MCF 10A (cell line): ENCODE results near the gene SELENOP. TPM values are rescaled to one million over a fixed set of nuclear protein-coding genes. Genes with fewer than 3 reads are reported as not detected.
"Not testable (repeated sequence)": the region's sequence is repeated elsewhere in the genome, so short reads cannot be mapped to it uniquely, and the experiment has no call there.

Experiments used
- BruUV-seq: library from RNA; stranded (reverse); fragments of 400-500 nt; replicated peaks from 2 replicates; lab custom pipeline; 2021; lab: Mats Ljungman, UMichigan
- CTCF ChIA-PET: fragments of 300-600 bp; sonication (Branson Sonifier 250); formaldehyde crosslinking; extraction: SDS; loops from one replicate; lab custom pipeline; 2021; ENCODE audit warnings: antibody characterized with exemption, inconsistent platforms; lab: Yijun Ruan, JAX
- POLR2A ChIA-PET: fragments of 300-600, 350-650 bp; sonication (Branson Sonifier 250); formaldehyde crosslinking; extraction: SDS; loops from one replicate; lab custom pipeline; 2020; ENCODE audit warnings: antibody characterized with exemption, inconsistent platforms; lab: Yijun Ruan, JAX
- DNase-seq: peaks from one replicate; pipeline ENCODE4 v3.0.0-alpha.2; 2018; ENCODE audit not compliant: unreplicated experiment
- H3K27ac Mint-ChIP-seq: one replicate; pipeline ENCODE4 v1.8.0; 2022; ENCODE audit warnings: mild to moderate bottlenecking, low read depth, mixed read lengths; ENCODE audit not compliant: unreplicated experiment
- H3K27me3 Mint-ChIP-seq: one replicate; pipeline ENCODE4 v1.8.0; 2022; ENCODE audit warnings: mixed read lengths; ENCODE audit not compliant: insufficient read depth, unreplicated experiment
- H3K36me3 Mint-ChIP-seq: one replicate; pipeline ENCODE4 v1.8.0; 2022; ENCODE audit warnings: mild to moderate bottlenecking, moderate library complexity, mixed read lengths; ENCODE audit not compliant: insufficient read depth, unreplicated experiment
- H3K4me1 Mint-ChIP-seq: one replicate; pipeline ENCODE4 v1.8.0; 2022; ENCODE audit warnings: mixed read lengths; ENCODE audit not compliant: insufficient read depth, unreplicated experiment
- H3K4me3 Mint-ChIP-seq: one replicate; pipeline ENCODE4 v1.8.0; 2022; ENCODE audit warnings: mild to moderate bottlenecking, moderate library complexity, mixed read lengths; ENCODE audit not compliant: unreplicated experiment
- H3K9me3 Mint-ChIP-seq: one replicate; pipeline ENCODE4 v1.8.0; 2022; ENCODE audit warnings: mixed read lengths; ENCODE audit not compliant: unreplicated experiment
- CTCF ChIP-seq: fragments of 200-600 bp; IDR thresholded peaks from one replicate; pipeline ENCODE4 v1.8.0; 2022; ENCODE audit warnings: antibody characterized with exemption, mild to moderate bottlenecking; ENCODE audit not compliant: unreplicated experiment
- intact Hi-C: fragments of 100-400 bp; cut with micrococcal nuclease; formaldehyde crosslinking; loops from 2 replicates; pipeline ENCODE4 v1.14.1; 2022
- total RNA-seq: library from RNA; stranded (reverse); gene quantifications from 2 replicates; pipeline ENCODE4 v1.2.3, GENCODE V29; 2022

SELENOP gene
- total RNA-seq, 1 experiment from 2014 or later = 8.3 TPM

DNA sequence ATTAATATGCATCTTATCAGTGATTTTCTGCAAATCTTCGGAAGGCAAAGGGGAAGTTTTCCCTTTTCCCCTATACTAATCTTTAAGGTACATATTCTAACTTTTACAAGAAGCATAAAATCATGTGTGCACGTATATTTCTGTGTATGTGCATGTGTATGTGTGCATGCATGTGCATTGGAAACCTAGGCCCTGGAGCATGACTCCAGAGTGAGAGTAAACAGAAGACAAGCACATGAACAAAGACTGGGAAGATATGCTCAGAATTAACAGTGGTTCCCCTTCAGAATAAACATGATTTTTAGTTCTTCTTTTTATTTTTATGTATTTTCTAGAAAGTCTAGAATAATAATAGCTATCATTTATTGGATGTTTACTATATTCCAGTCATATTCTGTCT is 10.9 kb upstream of the SELENOP start:
- H3K27me3 Mint-ChIP-seq = no peaks in the 10 kb centered on the region
- no peak for DNase-seq
- H3K27ac Mint-ChIP-seq = no peak overlapping the region
- ChIA-PET POLR2A (interaction anchor here (2.0 kb wide), 1 partner anchor 11 kb away, joined by 7 read pairs; the partner anchor contains the start of gene SELENOP), CTCF (no interaction called here)
- no peak for TF ChIP-seq CTCF
- no peaks in the 10 kb centered on the region for H3K36me3 Mint-ChIP-seq
- H3K4me3 Mint-ChIP-seq = no peak overlapping the region
- no TSS peak for BruUV-seq
- no peaks in the 10 kb centered on the region for H3K4me1 Mint-ChIP-seq
- intact Hi-C loops = no loop called here
- H3K9me3 Mint-ChIP-seq = no peaks in the 10 kb centered on the region

DNA sequence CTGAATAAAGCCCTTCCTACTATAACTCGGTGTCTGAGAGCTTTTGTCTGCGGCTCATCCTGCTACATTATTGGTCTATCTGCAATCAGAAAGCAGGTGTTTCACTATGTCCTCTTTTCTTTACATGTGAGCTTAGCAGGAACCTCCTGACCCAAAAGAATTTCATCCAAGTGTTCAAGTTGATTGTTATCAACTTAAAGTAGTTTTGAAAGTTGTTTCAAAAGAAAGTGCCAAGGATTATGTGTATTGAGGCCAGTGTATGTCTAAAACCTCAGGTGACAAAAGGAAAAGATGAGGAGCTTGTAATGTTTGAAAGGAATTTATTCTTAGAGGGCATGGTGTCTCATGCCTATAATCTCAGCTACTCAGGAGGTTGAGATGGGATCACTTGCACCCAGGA is 8.1 kb upstream of the SELENOP start:
- H3K27me3 Mint-ChIP-seq = no peaks in the 10 kb centered on the region
- H3K4me1 Mint-ChIP-seq = no peaks in the 10 kb centered on the region
- no peaks in the 10 kb centered on the region for H3K36me3 Mint-ChIP-seq
- DNase-seq = no peak
- no peak overlapping the region for H3K27ac Mint-ChIP-seq
- intact Hi-C loops = no loop called here
- no peak for TF ChIP-seq CTCF
- ChIA-PET POLR2A (interaction anchor here (0.5 to 0.6 kb wide), 2 partner anchors 223 to 327 kb away, joined by 3 read pairs; no protein-coding TSS in a partner anchor), CTCF (interaction anchor here (0.6 to 1.4 kb wide), 5 partner anchors 8 to 300 kb away, joined by 3 to 4 read pairs (median 3); partner anchors contain the start of gene SELENOP)
- H3K9me3 Mint-ChIP-seq = no peaks in the 10 kb centered on the region
- no TSS peak for BruUV-seq
- no peak overlapping the region for H3K4me3 Mint-ChIP-seq

GRCh38 chr5:42816546-42816945 is 4.9 kb upstream of the SELENOP start:
- intact Hi-C loops, POLR2A ChIA-PET, H3K27me3 Mint-ChIP-seq, H3K4me3 Mint-ChIP-seq, H3K27ac Mint-ChIP-seq, H3K9me3 Mint-ChIP-seq, DNase-seq, H3K4me1 Mint-ChIP-seq, BruUV-seq, H3K36me3 Mint-ChIP-seq: not testable (repeated sequence)
- CTCF ChIA-PET = interaction anchor here (0.6 to 0.7 kb wide), 2 partner anchors 961 to 1087 kb away, joined by 3 to 4 read pairs; no protein-coding TSS in a partner anchor

DNA sequence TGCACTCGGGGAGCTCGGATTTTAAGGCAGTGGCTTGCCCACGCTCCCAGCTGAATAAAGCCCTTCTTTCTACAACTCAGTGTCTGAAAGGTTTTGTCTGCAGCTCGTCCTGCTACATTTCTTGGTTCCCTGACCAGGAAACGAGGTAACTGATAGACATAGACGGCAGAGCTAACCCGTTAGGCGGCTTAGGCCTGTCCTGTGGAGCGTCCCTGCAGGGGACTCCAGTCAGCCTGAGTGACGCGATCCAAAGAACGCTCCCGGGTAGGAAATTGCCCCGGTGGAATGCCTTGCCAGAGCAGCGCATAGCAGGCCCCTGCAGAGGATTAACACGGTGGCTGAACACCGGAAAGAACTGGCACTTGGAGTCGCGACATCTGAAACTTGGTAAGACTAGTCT is 1.8 kb upstream of the SELENOP start:
- no peak overlapping the region for H3K4me3 Mint-ChIP-seq
- peaks cover 18% of the 10 kb centered on the region for H3K4me1 Mint-ChIP-seq
- no peaks in the 10 kb centered on the region for H3K9me3 Mint-ChIP-seq
- peaks cover 5% of the 10 kb centered on the region for H3K36me3 Mint-ChIP-seq
- TF ChIP-seq CTCF = no peak
- no peak overlapping the region for H3K27ac Mint-ChIP-seq
- no peaks in the 10 kb centered on the region for H3K27me3 Mint-ChIP-seq
- BruUV-seq = no TSS peak
- ChIA-PET POLR2A (interaction anchor here (5.5 kb wide), 1 partner anchor 26 kb away, joined by 61 read pairs; no protein-coding TSS in a partner anchor), CTCF (interaction anchor here (1.2 kb wide), 1 partner anchor 76 kb away, joined by 4 read pairs; no protein-coding TSS in a partner anchor)
- intact Hi-C loops = no loop called here
- DNase-seq = no peak
